ENCODE data around the gene PDE4A. TPM values are rescaled to one million over a fixed set of nuclear protein-coding genes. Genes with fewer than 3 reads are reported as not detected.

PDE4A gene
- total and polyA plus RNA-seq, 10 of the 15 experiments (the other 5 are each of a cell fraction or from before 2014, with no cell fraction given): 0.24 to 13.3 (median 4.9) TPM

DNA sequence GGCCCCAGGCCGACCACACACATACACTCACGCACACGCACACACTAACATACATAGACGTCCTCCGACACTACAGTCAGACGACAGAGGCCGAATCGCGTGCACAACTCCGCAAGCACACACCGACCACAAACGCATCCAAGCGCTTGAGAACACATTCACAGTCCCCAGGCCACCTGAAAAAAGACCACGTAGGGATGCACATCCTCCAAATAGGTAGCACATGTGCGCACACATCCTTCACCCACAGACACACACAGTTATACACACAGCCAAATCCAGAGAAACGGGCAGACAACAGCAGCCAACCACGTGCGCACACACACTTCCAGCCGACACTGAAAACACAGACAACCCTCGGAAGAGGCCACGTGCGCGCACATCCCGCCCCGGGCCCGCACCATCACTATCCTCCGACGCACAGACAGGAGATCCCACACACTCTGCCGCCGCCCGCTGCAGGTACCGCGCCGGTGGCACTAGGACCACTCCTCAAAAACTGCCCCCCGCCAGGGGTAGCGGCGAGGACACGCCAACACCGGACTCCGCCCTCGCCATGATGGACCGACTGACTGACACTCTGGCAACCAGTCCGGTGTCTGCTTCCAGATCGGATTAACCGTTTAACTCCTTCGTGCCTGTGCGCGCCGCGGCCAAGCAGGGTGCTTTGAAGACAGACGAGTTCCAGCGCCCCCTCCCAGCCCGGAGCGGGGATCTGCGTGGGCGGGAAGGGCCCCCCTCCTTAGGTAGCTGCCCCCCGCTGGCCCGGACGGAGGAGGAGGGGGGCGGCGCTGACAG is 493 bp upstream of the PDE4A start (continued):
- TF ChIP-seq, protein P1, sequence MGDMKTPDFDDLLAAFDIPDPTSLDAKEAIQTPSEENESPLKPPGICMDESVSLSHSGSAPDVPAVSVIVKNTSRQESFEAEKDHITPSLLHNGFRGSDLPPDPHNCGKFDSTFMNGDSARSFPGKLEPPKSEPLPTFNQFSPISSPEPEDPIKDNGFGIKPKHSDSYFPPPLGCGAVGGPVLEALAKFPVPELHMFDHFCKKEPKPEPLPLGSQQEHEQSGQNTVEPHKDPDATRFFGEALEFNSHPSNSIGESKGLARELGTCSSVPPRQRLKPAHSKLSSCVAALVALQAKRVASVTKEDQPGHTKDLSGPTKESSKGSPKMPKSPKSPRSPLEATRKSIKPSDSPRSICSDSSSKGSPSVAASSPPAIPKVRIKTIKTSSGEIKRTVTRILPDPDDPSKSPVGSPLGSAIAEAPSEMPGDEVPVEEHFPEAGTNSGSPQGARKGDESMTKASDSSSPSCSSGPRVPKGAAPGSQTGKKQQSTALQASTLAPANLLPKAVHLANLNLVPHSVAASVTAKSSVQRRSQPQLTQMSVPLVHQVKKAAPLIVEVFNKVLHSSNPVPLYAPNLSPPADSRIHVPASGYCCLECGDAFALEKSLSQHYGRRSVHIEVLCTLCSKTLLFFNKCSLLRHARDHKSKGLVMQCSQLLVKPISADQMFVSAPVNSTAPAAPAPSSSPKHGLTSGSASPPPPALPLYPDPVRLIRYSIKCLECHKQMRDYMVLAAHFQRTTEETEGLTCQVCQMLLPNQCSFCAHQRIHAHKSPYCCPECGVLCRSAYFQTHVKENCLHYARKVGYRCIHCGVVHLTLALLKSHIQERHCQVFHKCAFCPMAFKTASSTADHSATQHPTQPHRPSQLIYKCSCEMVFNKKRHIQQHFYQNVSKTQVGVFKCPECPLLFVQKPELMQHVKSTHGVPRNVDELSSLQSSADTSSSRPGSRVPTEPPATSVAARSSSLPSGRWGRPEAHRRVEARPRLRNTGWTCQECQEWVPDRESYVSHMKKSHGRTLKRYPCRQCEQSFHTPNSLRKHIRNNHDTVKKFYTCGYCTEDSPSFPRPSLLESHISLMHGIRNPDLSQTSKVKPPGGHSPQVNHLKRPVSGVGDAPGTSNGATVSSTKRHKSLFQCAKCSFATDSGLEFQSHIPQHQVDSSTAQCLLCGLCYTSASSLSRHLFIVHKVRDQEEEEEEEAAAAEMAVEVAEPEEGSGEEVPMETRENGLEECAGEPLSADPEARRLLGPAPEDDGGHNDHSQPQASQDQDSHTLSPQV (IDR thresholded peaks at IDR 0.05): no peak
- no peak for TF ChIP-seq NFYA (IDR thresholded peaks at IDR 0.05; ENCODE audit: borderline replicate concordance, low read depth, low read length)
- TF ChIP-seq BHLHE40 (IDR thresholded peaks at IDR 0.05; ENCODE audit: borderline replicate concordance in 1 of 2, low read depth in 2 of 2, low read length in 1 of 2): peak; percentile 45 to 80; a peak in 3 of 4 replicates
- TF ChIP-seq NFIC (IDR thresholded peaks at IDR 0.05; ENCODE audit: low read depth, low read length): no peak
- TF ChIP-seq NBN (IDR thresholded peaks at IDR 0.05): peak; percentile 95
- TF ChIP-seq ZNF274 (IDR thresholded peaks at IDR 0.05; ENCODE audit: insufficient read depth, insufficient read length): no peak
- no peak for TF ChIP-seq SRF (IDR thresholded peaks at IDR 0.05; ENCODE audit: low read depth in 2 of 2, low read length in 2 of 2)
- TF ChIP-seq HDAC6 (IDR thresholded peaks at IDR 0.05; ENCODE audit: unreplicated experiment): no peak
- TF ChIP-seq STAT3 (IDR thresholded peaks at IDR 0.05; ENCODE audit: low read depth, low read length): no peak
- peak; percentile 90 for TF ChIP-seq SIN3A (IDR thresholded peaks at IDR 0.05; ENCODE audit: low read depth, low read length)
- TF ChIP-seq TARDBP (IDR thresholded peaks at IDR 0.05; ENCODE audit: borderline replicate concordance): 0 out of 2 replicates have a peak, but pooled peaks have one; percentile 28
- 0 out of 2 replicates have a peak, but pooled peaks have one; percentile 4 for TF ChIP-seq MEF2A (IDR thresholded peaks at IDR 0.05; ENCODE audit: insufficient read depth, low read depth, low read length)
- peak; percentile 84; the same call in 1 of the 2 replicates for TF ChIP-seq HDGF (IDR thresholded peaks at IDR 0.05)
- TF ChIP-seq EZH2 (IDR thresholded peaks at IDR 0.05; ENCODE audit: borderline replicate concordance, control insufficient read depth, low read depth, low read length): peak; percentile 94; the same call in 1 of the 2 replicates
- no peak for TF ChIP-seq HDAC2 (IDR thresholded peaks at IDR 0.05)
- TF ChIP-seq POLR2AphosphoS5 (IDR thresholded peaks at IDR 0.05; ENCODE audit: low read length): peak; percentile 48; the same call in 1 of the 2 replicates
- TF ChIP-seq, protein P2, sequence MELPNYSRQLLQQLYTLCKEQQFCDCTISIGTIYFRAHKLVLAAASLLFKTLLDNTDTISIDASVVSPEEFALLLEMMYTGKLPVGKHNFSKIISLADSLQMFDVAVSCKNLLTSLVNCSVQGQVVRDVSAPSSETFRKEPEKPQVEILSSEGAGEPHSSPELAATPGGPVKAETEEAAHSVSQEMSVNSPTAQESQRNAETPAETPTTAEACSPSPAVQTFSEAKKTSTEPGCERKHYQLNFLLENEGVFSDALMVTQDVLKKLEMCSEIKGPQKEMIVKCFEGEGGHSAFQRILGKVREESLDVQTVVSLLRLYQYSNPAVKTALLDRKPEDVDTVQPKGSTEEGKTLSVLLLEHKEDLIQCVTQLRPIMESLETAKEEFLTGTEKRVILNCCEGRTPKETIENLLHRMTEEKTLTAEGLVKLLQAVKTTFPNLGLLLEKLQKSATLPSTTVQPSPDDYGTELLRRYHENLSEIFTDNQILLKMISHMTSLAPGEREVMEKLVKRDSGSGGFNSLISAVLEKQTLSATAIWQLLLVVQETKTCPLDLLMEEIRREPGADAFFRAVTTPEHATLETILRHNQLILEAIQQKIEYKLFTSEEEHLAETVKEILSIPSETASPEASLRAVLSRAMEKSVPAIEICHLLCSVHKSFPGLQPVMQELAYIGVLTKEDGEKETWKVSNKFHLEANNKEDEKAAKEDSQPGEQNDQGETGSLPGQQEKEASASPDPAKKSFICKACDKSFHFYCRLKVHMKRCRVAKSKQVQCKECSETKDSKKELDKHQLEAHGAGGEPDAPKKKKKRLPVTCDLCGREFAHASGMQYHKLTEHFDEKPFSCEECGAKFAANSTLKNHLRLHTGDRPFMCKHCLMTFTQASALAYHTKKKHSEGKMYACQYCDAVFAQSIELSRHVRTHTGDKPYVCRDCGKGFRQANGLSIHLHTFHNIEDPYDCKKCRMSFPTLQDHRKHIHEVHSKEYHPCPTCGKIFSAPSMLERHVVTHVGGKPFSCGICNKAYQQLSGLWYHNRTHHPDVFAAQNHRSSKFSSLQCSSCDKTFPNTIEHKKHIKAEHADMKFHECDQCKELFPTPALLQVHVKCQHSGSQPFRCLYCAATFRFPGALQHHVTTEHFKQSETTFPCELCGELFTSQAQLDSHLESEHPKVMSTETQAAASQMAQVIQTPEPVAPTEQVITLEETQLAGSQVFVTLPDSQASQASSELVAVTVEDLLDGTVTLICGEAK (IDR thresholded peaks at IDR 0.05; ENCODE audit: borderline replicate concordance): no peak
- no peak for TF ChIP-seq IRF4 (IDR thresholded peaks at IDR 0.05; ENCODE audit: low read depth, low read length)
- TF ChIP-seq KDM1A (IDR thresholded peaks at IDR 0.05; ENCODE audit: borderline replicate concordance): no peak
- no peak for TF ChIP-seq KAT2A (conservative IDR thresholded peaks at IDR 0.05; ENCODE audit: control insufficient read depth, low read depth, low read length)
- TF ChIP-seq FOXK2 (IDR thresholded peaks at IDR 0.05): no peak
- no peak for TF ChIP-seq BMI1 (IDR thresholded peaks at IDR 0.05; ENCODE audit: borderline replicate concordance)
- TF ChIP-seq RB1 (IDR thresholded peaks at IDR 0.05; ENCODE audit: borderline replicate concordance): no peak; the same call in 1 of the 2 replicates
- TF ChIP-seq POLR2AphosphoS2 (IDR thresholded peaks at IDR 0.05; ENCODE audit: low read depth, low read length): no peak

Data from GM12878 (cell line).